ENCODE results near the gene KRT80. TPM values are rescaled to one million over a fixed set of nuclear protein-coding genes. Genes with fewer than 3 reads are reported as not detected.

Gene KRT80
- total and polyA plus RNA-seq, 10 donors: 0.03 to 0.37 (median 0.17) TPM; not detected in 7

- intact Hi-C loops (cut with DNase I; ENCODE audit: low total_unique reads): no loop called here
- WGBS, 5 donors: 54 to 79% (median 73%) methylated on average over 16 of the region's 16 CpGs
- Histone ChIP-seq H3K27ac (no peak overlapping the region), H3K4me1 (peaks cover 0 to 25% (median 15%) of the 10 kb centered on the region in 6 donors), H3K9me3 (no peaks in the 10 kb centered on the region), H3K36me3 (no peaks in the 10 kb centered on the region), H3K4me3 (no peak overlapping the region), H3K27me3 (replicated peaks in 1 of 7) (peaks cover 5 to 71% (median 28%) of the 10 kb centered on the region in 7 donors)
- no peak for TF ChIP-seq CTCF (IDR thresholded peaks at IDR 0.05 in 8 of 11, conservative IDR thresholded peaks at IDR 0.05 in 3 of 11)
- peak; percentile 47 for DNase-seq
Observed at GRCh38 chr12:52231305-52232202, 39.7 kb upstream of the KRT80 start.

- no peak overlapping the region for H3K4me3 ChIP-seq
- peaks cover 0 to 30% (median 15%) of the 10 kb centered on the region in 6 donors for H3K4me1 ChIP-seq
- H3K36me3 ChIP-seq: no peaks in the 10 kb centered on the region
- peak; percentile 46 for DNase-seq
- H3K27ac ChIP-seq: no peak overlapping the region
- WGBS, 5 donors: 58 to 72% (median 69%) methylated on average over 8 of the region's 8 CpGs
- intact Hi-C loops (cut with DNase I; ENCODE audit: low total_unique reads): no loop called here
- H3K9me3 ChIP-seq: no peaks in the 10 kb centered on the region
- TF ChIP-seq POLR2A (IDR thresholded peaks at IDR 0.05) (no peak), POLR2AphosphoS5 (IDR thresholded peaks at IDR 0.05) (no peak), CTCF (IDR thresholded peaks at IDR 0.05 in 8 of 11, conservative IDR thresholded peaks at IDR 0.05 in 3 of 11) (no peak)
- peaks cover 5 to 77% (median 28%) of the 10 kb centered on the region in 7 donors for H3K27me3 ChIP-seq (replicated peaks in 1 of 7)
Observed at GRCh38 chr12:52230364-52231281, 38.8 kb upstream of the KRT80 start.

- Histone ChIP-seq H3K4me1 (peaks cover 0 to 30% (median 15%) of the 10 kb centered on the region in 6 donors), H3K27me3 (replicated peaks in 1 of 7) (peaks cover 5 to 72% (median 22%) of the 10 kb centered on the region in 7 donors)
- intact Hi-C loops (cut with DNase I; ENCODE audit: low total_unique reads): no loop called here
Observed at GRCh38 chr12:52229836-52230343, 38.1 kb upstream of the KRT80 start.

More at GRCh38 chr12:52229836-52230343, 38.1 kb upstream of the KRT80 start:
- Histone ChIP-seq H3K36me3 (no peaks in the 10 kb centered on the region), H3K4me3 (no peak overlapping the region), H3K27ac (no peak overlapping the region), H3K9me3 (no peaks in the 10 kb centered on the region)
- TF ChIP-seq CTCF (IDR thresholded peaks at IDR 0.05 in 8 of 11, conservative IDR thresholded peaks at IDR 0.05 in 3 of 11) (no peak), POLR2A (IDR thresholded peaks at IDR 0.05) (no peak), POLR2AphosphoS5 (IDR thresholded peaks at IDR 0.05) (no peak)
- WGBS, 5 donors: 64 to 81% (median 75%) methylated on average over 2 of the region's 2 CpGs
- peak; percentile 22 for DNase-seq

Measured in spleen (tissue), 11 donors.